ENCODE data around the gene ZNF500.

The ZNF500 gene

GRCh38 chr16:4704913-4705312 lies 62.0 kb downstream of the ZNF500 start:
- no peak for DNase-seq (ENCODE audit: low read depth, low spot score)

GRCh38 chr16:4704491-4704890 lies 62.5 kb downstream of the ZNF500 start:
- DNase-seq (ENCODE audit: low read depth, low spot score), result no peak

- DNase-seq (ENCODE audit: low read depth, low spot score), result no peak
Measured at GRCh38 chr16:4703906-4704305, 63.1 kb downstream of the ZNF500 start.

- no peak for DNase-seq (ENCODE audit: low read depth, low spot score)
Measured at GRCh38 chr16:4702466-4702808, 64.5 kb downstream of the ZNF500 start.

- DNase-seq (ENCODE audit: low read depth, low spot score), result no peak
Measured at GRCh38 chr16:4701791-4702465, 65.0 kb downstream of the ZNF500 start.

- no peak for DNase-seq (ENCODE audit: low read depth, low spot score)
Measured at GRCh38 chr16:4700997-4701743, 65.8 kb downstream of the ZNF500 start.

- DNase-seq (ENCODE audit: low read depth, low spot score), result no peak
Measured at GRCh38 chr16:4700380-4700996, 66.5 kb downstream of the ZNF500 start.

GRCh38 chr16:4699046-4699556 lies 67.9 kb downstream of the ZNF500 start:
- DNase-seq (ENCODE audit: low read depth, low spot score), result no peak

- no peak for DNase-seq (ENCODE audit: low read depth, low spot score)
Measured at GRCh38 chr16:4698321-4699045, 68.5 kb downstream of the ZNF500 start.
